Stomach (tissue), 9 donors: ENCODE data around the gene NAALADL2. TPM values are rescaled to one million over a fixed set of nuclear protein-coding genes. Genes with fewer than 3 reads are reported as not detected.

Experiments used
- DNase-seq, 2 donors: peaks; one replicate each; pipeline versions ENCODE4 v3.0.0 to v3.0.0-alpha.2; 2013 to 2019
- H3K27ac ChIP-seq, 5 donors: fragments of 200-600 bp in 4 of 5; sonication (generic) in 4 of 5; one replicate each; pipeline ENCODE4 v1.5.1; 2013 to 2019; ENCODE audit warnings: mild to moderate bottlenecking in 1 of 5, moderate library complexity in 1 of 5
- H3K27me3 ChIP-seq, 3 donors: fragments of 200-600 bp; sonication (generic); one replicate each; pipeline ENCODE4 v1.5.1; 2017 to 2019; ENCODE audit warnings: mixed run types in 1 of 3
- H3K36me3 ChIP-seq, 4 donors: fragments of 200-600 bp; sonication (generic); 1 replicate in 3 of 4; 2 replicates in 1 of 4; pipeline ENCODE4 v1.5.1; 2016 to 2019
- H3K4me1 ChIP-seq, 4 donors: fragments of 200-600 bp; sonication (generic); one replicate each; pipeline ENCODE4 v1.5.1; 2016 to 2019
- H3K4me3 ChIP-seq, 4 donors: fragments of 200-600 bp; sonication (generic) in 3 of 4; one replicate each; pipeline ENCODE4 v1.5.1; 2016 to 2019; ENCODE audit warnings: mild to moderate bottlenecking in 1 of 4
- H3K9me3 ChIP-seq, 4 donors: fragments of 200-600 bp; sonication (generic); one replicate each; pipeline ENCODE4 v1.5.1; 2016 to 2019
- CTCF ChIP-seq, 7 experiments: fragments of 450-650 bp in 4 of 7; fragments of 200-600 bp in 3 of 7; sonication (generic) in 3 of 7; IDR thresholded peaks; one replicate each; pipeline ENCODE4 v1.5.1; 2016 to 2019; ENCODE audit warnings: antibody characterized with exemption in 7 of 7, control low read depth in 2 of 7, mild to moderate bottlenecking in 1 of 7
- EP300 ChIP-seq: sonication (generic); formaldehyde crosslinking; IDR thresholded peaks from one replicate; pipeline ENCODE4 v1.6.1; 2017; ENCODE audit warnings: antibody characterized with exemption
- POLR2A ChIP-seq, 4 donors: fragments of 450-650 bp; IDR thresholded peaks; one replicate each; pipeline ENCODE4 v1.6.1; 2016; ENCODE audit warnings: antibody characterized with exemption in 4 of 4, control low read depth in 2 of 4, mild to moderate bottlenecking in 1 of 4, moderate library complexity in 1 of 4
- POLR2AphosphoS5 ChIP-seq, 3 donors: sonication (generic); formaldehyde crosslinking; IDR thresholded peaks; one replicate each; pipeline ENCODE4 v1.6.1; 2016; ENCODE audit warnings: antibody characterized with exemption in 3 of 3
- WGBS, 5 donors: extraction: QIAGEN DNeasy Blood & Tissue Kit in 3 of 5; methylation state at CpG; one replicate each; pipeline versions ENCODE4 v1.1.5 to v1.1.7; 2013 to 2018; 5-methylcytosine and 5-hydroxymethylcytosine counted together
- intact Hi-C: fragments of 100-400 bp; cut with DNase I; formaldehyde crosslinking; loops from one replicate; pipeline ENCODE4 v1.15.1; 2023; ENCODE audit warnings: low total_unique reads
- polyA plus RNA-seq, 3 donors: library from polyadenylated mRNA; stranded (reverse); fragments of 200-250 nt; gene quantifications; one replicate each; pipeline ENCODE4 v1.2.3, GENCODE V29; 2013
- total RNA-seq, 5 donors: library from RNA; depleted of rRNA; stranded (reverse); fragments of >200 nt; gene quantifications; one replicate each; pipeline versions ENCODE4 v1.1.0 to v1.2.3, GENCODE V29; 2014 to 2016
- donor health status: healthy with polysubstance abuse.
- donor health status: Bipolar disorder and iron deficiency.
- donor health status: healthy.

NAALADL2 gene
- total and polyA plus RNA-seq, 8 donors: 0.58 to 43.7 (median 5.4) TPM

- H3K4me3 ChIP-seq: no peak overlapping the region
- intact Hi-C loops: no loop called here
- H3K27ac ChIP-seq: no peak overlapping the region
- no peaks in the 10 kb centered on the region for H3K27me3 ChIP-seq
- no peaks in the 10 kb centered on the region for H3K9me3 ChIP-seq
- H3K36me3 ChIP-seq: no peaks in the 10 kb centered on the region
- TF ChIP-seq POLR2AphosphoS5 (IDR thresholded peaks at IDR 0.05) (no peak), EP300 (no peak), POLR2A (IDR thresholded peaks at IDR 0.05) (no peak), CTCF (IDR thresholded peaks at IDR 0.05) (no peak)
- 91 to 100% (median 92%) methylated on average over 3 of the region's 3 CpGs for WGBS, 5 donors
- H3K4me1 ChIP-seq: no peaks in the 10 kb centered on the region
- no peak for DNase-seq
These were observed 758.1 kb downstream of the NAALADL2 start for GRCh38 chr3:175617247-175617646.

GRCh38 chr3:175619369-175619768 lies 760.2 kb downstream of the NAALADL2 start:
- intact Hi-C loops: no loop called here
- TF ChIP-seq CTCF (IDR thresholded peaks at IDR 0.05) (no peak), EP300 (no peak), POLR2A (IDR thresholded peaks at IDR 0.05) (no peak), POLR2AphosphoS5 (IDR thresholded peaks at IDR 0.05) (no peak)
- Histone ChIP-seq H3K27me3 (no peaks in the 10 kb centered on the region), H3K4me1 (no peaks in the 10 kb centered on the region), H3K36me3 (no peaks in the 10 kb centered on the region), H3K9me3 (no peaks in the 10 kb centered on the region), H3K4me3 (no peak overlapping the region), H3K27ac (no peak overlapping the region)
- DNase-seq: no peak
- 75 to 87% (median 83%) methylated on average over 1 of the region's 1 CpG for WGBS, 5 donors

GRCh38 chr3:175620093-175620492 lies 761.0 kb downstream of the NAALADL2 start:
- no peak for DNase-seq
- intact Hi-C loops: no loop called here

GRCh38 chr3:175620532-175620931 lies 761.4 kb downstream of the NAALADL2 start:
- Histone ChIP-seq H3K4me1 (no peaks in the 10 kb centered on the region), H3K27ac (no peak overlapping the region), H3K27me3 (no peaks in the 10 kb centered on the region), H3K4me3 (no peak overlapping the region), H3K9me3 (no peaks in the 10 kb centered on the region), H3K36me3 (no peaks in the 10 kb centered on the region)
- WGBS, 5 donors: 95 to 97% (median 96%) methylated on average over 12 of the region's 12 CpGs
- no peak for TF ChIP-seq POLR2AphosphoS5 (IDR thresholded peaks at IDR 0.05)
- no peak for TF ChIP-seq CTCF (IDR thresholded peaks at IDR 0.05)
- no peak for TF ChIP-seq EP300
- no peak for TF ChIP-seq POLR2A (IDR thresholded peaks at IDR 0.05)
- DNase-seq: no peak
- intact Hi-C loops: no loop called here

More at GRCh38 chr3:175620093-175620492, 761.0 kb downstream of the NAALADL2 start:
- TF ChIP-seq EP300: no peak
- TF ChIP-seq CTCF (IDR thresholded peaks at IDR 0.05): no peak
- no peak for TF ChIP-seq POLR2AphosphoS5 (IDR thresholded peaks at IDR 0.05)
- TF ChIP-seq POLR2A (IDR thresholded peaks at IDR 0.05): no peak
- WGBS, 5 donors: 93 to 97% (median 95%) methylated on average over 9 to 13 of the region's 13 CpGs
- Histone ChIP-seq H3K9me3 (no peaks in the 10 kb centered on the region), H3K27me3 (no peaks in the 10 kb centered on the region), H3K4me3 (no peak overlapping the region), H3K36me3 (no peaks in the 10 kb centered on the region), H3K4me1 (no peaks in the 10 kb centered on the region), H3K27ac (no peak overlapping the region)
